Fibroblast of pulmonary artery (primary cell): ENCODE results near the gene GPR4.

Source experiments
- DNase-seq: peaks from one replicate; pipeline ENCODE4 v3.0.0-alpha.2; 2010; ENCODE audit warnings: low read depth
- H3K4me3 ChIP-seq: replicated peaks from 2 replicates; pipeline ENCODE4 v1.5.1; 2011; ENCODE audit warnings: low read depth, mild to moderate bottlenecking, control low read depth, low read length, moderate library complexity
- TF ChIP-seq, protein P1 (sequence below): IDR thresholded peaks from 2 replicates; pipeline ENCODE4 v1.5.1; 2011; ENCODE audit warnings: mild to moderate bottlenecking, control low read depth, low read length, inconsistent platforms; ENCODE audit errors: missing control alignments

The GPR4 gene

DNA sequence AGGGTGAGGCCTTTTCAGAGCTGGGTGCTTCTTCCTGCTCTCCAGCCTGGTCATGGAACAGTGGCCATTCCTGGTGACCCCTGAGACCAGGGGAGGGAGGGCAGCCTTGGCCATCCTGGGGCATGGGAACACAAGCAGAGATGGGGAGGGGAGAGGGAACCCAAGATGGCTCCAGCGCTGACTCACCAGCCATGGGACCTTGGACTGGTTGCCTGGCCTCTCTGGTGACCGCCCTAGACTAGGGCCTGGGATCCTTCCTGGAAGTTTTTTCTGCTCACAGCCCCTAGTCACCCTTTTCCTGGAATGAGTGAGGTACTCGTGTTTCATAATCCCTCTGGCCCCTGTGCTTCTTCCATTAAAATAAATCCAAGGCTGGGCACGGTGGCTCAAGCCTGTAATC, 14.1 kb downstream of the GPR4 start:
- TF ChIP-seq, protein P1, sequence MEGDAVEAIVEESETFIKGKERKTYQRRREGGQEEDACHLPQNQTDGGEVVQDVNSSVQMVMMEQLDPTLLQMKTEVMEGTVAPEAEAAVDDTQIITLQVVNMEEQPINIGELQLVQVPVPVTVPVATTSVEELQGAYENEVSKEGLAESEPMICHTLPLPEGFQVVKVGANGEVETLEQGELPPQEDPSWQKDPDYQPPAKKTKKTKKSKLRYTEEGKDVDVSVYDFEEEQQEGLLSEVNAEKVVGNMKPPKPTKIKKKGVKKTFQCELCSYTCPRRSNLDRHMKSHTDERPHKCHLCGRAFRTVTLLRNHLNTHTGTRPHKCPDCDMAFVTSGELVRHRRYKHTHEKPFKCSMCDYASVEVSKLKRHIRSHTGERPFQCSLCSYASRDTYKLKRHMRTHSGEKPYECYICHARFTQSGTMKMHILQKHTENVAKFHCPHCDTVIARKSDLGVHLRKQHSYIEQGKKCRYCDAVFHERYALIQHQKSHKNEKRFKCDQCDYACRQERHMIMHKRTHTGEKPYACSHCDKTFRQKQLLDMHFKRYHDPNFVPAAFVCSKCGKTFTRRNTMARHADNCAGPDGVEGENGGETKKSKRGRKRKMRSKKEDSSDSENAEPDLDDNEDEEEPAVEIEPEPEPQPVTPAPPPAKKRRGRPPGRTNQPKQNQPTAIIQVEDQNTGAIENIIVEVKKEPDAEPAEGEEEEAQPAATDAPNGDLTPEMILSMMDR = no peak
- DNase-seq = no peak
- H3K4me3 ChIP-seq = no peak overlapping the region

DNA sequence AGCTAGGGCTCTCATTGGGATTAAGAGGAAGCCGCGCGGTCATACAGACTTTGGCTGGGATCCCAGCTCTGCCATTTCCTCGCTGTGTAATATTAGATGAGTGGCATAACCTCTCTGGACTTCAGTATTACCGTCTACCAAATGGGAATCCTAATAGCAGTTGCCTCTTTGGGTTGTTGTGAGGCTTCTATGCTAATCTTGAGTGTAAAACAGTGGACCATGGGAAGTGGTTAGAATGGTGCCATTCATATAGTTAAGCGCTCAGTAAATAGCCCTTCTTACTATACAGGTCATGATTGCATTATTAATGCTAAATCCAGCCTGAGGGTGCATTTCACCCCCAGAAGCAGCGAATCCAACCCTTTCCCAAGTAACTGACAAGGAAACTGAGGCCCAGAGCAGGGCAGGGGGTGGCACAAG, 16.8 kb downstream of the GPR4 start:
- DNase-seq = no peak
- TF ChIP-seq, protein P1 = no peak
- peak overlapping the region; percentile 94 for H3K4me3 ChIP-seq

DNA sequence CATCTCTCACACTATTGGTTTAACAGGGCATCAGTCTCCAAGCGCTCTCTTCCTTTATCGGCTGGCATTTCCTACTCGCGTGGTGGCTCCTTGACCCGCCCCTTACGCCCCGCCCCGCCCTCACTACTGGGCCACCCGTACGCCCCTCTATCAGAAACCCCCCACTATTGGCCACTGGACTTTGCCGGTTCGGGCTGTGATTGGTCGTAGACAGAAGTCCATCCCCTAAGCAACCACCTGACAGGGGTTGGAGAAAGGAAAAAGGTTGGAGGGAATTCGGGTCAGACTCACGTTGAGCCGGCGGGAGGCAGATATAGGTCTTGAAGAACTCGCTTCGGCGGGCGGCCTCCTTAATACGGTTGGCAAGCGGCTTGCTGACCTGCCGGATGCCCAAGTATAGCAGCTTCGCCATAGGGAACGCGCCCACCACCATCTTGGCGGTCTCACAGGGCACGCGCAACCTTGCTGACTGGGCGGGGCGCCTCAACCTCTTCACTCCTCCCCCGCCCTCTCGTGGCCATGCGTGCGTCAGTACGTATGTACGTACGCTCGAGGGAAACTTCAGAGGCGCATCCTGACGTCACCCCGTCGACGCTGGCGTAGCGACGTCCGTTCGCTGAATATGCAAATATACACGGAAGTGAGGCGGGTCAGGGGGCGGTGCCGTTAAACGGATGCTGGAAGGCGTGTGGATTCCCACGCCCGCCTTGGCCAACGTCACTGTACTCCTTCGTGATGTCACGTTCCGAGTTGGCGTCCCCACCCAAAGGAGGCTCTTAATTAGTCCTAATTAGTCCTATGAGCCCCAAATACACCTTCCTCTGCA, 17.5 kb downstream of the GPR4 start, which contains the start of gene OPA3:
OPA3 (minus strand) TSS at position 471 of the 826 bp plus-strand sequence; CDS start at position 433, 38 bp downstream.
- peak within 1 kb of the TSS; percentile 94 for H3K4me3 ChIP-seq
- TF ChIP-seq, protein P1 = no peak
- peak; percentile 100 for DNase-seq

DNA sequence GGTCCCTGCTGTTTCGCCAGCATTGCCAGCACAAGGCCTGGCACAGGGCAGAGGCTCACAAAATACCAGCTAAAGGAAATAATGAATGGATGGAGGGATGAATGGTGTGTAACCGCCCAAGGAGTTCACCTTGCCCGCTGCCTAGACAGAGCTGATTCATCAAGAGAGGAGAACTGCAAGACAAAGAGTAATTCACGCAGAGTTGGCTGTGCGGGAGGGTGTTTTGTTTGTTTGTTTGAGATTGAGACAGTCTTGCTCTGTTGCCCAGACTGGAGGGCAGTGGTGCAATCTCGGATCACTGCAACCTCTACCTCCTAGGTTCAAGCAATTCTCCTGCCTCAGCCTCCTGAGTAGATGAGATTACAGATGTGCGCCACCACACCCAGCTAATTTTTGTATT, 20.4 kb downstream of the GPR4 start:
- TF ChIP-seq, protein P1 = no peak
- no peak for DNase-seq
- no peak overlapping the region for H3K4me3 ChIP-seq

DNA sequence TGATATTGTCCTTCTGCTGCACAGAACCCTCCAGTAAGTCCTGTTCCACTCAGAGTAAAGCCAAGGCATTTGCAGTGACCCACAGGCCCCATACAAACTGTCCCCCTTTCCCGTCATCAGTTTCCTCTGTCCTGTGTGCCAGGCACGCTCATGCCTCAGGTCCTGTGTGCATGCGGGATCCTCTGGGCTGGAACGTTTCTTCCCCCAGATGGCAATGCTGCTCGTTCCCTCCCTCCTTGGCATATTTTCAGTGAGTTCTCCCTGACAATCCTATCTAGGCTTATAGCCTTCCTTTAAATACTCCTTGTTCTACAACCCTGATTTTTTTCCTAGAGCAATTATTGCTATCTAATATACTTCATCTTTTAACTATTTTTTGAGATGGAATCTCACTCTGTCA, 23.2 kb downstream of the GPR4 start:
- DNase-seq = no peak
- TF ChIP-seq, protein P1 = no peak
- H3K4me3 ChIP-seq = no peak overlapping the region

DNA sequence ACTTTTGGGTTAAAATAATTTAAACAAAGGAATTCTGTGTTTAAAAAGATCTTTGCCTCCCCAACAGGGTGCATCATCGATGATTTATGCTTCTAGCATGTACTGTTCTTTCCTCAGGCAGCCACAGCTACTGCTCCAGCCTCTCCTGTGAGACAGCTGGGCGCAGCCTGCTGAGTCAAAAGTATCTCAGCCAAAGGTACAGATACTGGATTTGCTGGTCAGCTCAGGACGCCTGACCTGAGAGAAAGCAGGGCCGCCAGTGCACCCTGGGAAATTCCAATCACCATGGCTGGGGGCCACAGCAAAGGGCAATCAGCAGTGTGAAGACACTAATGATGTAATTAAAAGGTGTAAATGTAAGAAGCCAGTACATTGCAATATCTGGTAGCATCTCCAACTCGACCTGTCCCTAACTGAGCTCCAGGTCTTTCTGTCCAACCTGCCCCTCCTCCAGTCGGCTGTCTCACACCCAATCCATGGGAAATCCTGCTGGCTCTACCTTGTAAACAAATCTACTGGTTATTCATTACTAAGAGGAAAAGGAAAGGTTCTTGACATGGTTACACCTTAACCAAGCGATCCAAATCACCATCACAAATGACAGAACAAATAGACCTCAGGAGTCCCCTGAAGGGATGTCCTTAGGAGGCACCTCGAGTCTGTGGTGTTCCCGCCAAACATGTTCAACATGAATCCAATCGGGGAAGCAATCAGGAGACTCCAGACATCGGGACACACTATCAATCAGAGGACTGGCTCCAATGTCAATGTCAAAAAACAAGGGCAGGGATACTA, 24.7 kb downstream of the GPR4 start:
- TF ChIP-seq, protein P1 = no peak
- DNase-seq = peak; percentile 87
- no peak overlapping the region for H3K4me3 ChIP-seq
